Calu3 (cell line): ENCODE measurements around the gene C1QTNF5. TPM values are rescaled to one million over a fixed set of nuclear protein-coding genes. Genes with fewer than 3 reads are reported as not detected.

ENCODE experiments used
- BruUV-seq: library from RNA; stranded (reverse); fragments of 400-500 nt; replicated peaks from 2 replicates; lab custom pipeline; 2021; lab: Mats Ljungman, UMichigan
- CTCF ChIA-PET: fragments of 300-600 bp; sonication (Branson Sonifier 250); formaldehyde crosslinking; loops from one replicate; lab custom pipeline; 2022; ENCODE audit warnings: antibody characterized with exemption; lab: Charles Lee
- DNase-seq: peaks from one replicate; pipeline ENCODE4 v3.0.0; 2022
- H3K27ac Mint-ChIP-seq: one replicate; pipeline ENCODE4 v1.8.0; 2022; ENCODE audit warnings: mixed read lengths; ENCODE audit not compliant: unreplicated experiment
- H3K27me3 Mint-ChIP-seq: one replicate; pipeline ENCODE4 v1.8.0; 2022; ENCODE audit warnings: mixed read lengths; ENCODE audit not compliant: unreplicated experiment
- H3K36me3 Mint-ChIP-seq: one replicate; pipeline ENCODE4 v1.8.0; 2022; ENCODE audit warnings: mild to moderate bottlenecking, moderate library complexity, mixed read lengths; ENCODE audit not compliant: insufficient read depth, unreplicated experiment
- H3K4me1 Mint-ChIP-seq: one replicate; pipeline ENCODE4 v1.8.0; 2022; ENCODE audit warnings: mild to moderate bottlenecking, low read depth, mixed read lengths; ENCODE audit not compliant: unreplicated experiment
- H3K4me3 Mint-ChIP-seq: one replicate; pipeline ENCODE4 v1.8.0; 2022; ENCODE audit warnings: mild to moderate bottlenecking, low read depth, moderate library complexity, mixed read lengths; ENCODE audit not compliant: unreplicated experiment
- H3K9me3 Mint-ChIP-seq: one replicate; pipeline ENCODE4 v1.8.0; 2022; ENCODE audit warnings: low read depth, mixed read lengths; ENCODE audit not compliant: unreplicated experiment
- CTCF ChIP-seq: fragments of 200-600 bp; IDR thresholded peaks from one replicate; pipeline ENCODE4 v1.8.0; 2022; ENCODE audit warnings: antibody characterized with exemption; ENCODE audit not compliant: unreplicated experiment
- intact Hi-C: fragments of 100-400 bp; cut with micrococcal nuclease; formaldehyde crosslinking; loops from one replicate; pipeline ENCODE4 v1.10.0; 2022; ENCODE audit not compliant: unreplicated experiment
- total RNA-seq: library from RNA; stranded (reverse); gene quantifications from 2 replicates; pipeline ENCODE4 v1.2.3, GENCODE V29; 2022

The C1QTNF5 gene
- total RNA-seq, 1 experiment from 2014 or later: not detected

DNA sequence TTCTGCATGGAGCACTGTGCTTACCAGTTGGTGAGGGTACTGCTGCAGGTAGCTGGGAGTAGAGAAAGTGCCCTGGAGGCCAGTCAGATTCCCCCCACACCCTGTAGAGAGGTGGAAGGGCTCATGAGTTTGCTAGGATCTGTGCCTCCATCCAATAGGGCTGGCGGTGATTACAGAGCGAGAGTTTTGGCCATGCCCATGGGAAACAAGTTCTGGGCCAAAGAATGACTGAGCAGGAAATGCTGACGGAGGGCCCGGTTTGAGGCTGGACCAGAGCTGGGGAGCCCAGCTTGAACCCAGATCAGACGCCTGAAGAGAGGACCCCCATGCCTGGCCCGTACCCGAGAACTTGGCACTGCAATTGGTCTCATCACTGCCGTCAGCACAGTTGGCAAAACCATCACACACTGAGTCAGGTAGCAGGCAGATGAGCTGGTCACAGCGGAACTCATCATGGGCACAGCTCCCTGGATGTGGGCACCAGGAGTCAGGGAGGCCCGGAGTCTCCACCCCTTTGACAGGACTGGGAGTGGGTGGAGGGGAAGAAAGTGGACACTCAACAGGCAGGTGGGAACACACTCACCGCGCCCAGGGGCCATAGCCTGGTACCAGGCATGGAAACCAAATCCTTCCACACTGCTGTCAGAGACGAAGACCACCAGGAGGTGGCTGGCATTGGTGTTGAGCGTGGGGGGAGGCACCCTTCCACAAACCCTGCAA is 3.8 kb upstream of the C1QTNF5 start:
- Mint-ChIP-seq H3K4me3 (no peak overlapping the region), H3K4me1 (peaks cover 8% of the 10 kb centered on the region), H3K27ac (no peak overlapping the region), H3K27me3 (peaks cover 74% of the 10 kb centered on the region), H3K36me3 (peaks cover 4% of the 10 kb centered on the region), H3K9me3 (no peaks in the 10 kb centered on the region)
- BruUV-seq: no TSS peak
- TF ChIP-seq CTCF: no peak
- CTCF ChIA-PET: no interaction called here
- intact Hi-C loops: no loop called here
- DNase-seq: no peak

- Mint-ChIP-seq H3K4me1 (peaks cover 8% of the 10 kb centered on the region), H3K36me3 (peaks cover 8% of the 10 kb centered on the region), H3K9me3 (no peaks in the 10 kb centered on the region), H3K27me3 (peaks cover 74% of the 10 kb centered on the region), H3K27ac (no peak overlapping the region), H3K4me3 (no peak overlapping the region)
- TF ChIP-seq CTCF: no peak
- DNase-seq: no peak
- intact Hi-C loops: no loop called here
- CTCF ChIA-PET: interaction anchor here (0.6 kb wide), 1 partner anchor 242 kb away, joined by 3 read pairs; the partner anchor contains the start of gene DPAGT1
- BruUV-seq: no TSS peak
Observed at GRCh38 chr11:119343726-119344125, 3.0 kb upstream of the C1QTNF5 start.

GRCh38 chr11:119342362-119343130 is 1.9 kb upstream of the C1QTNF5 start:
- no peak for TF ChIP-seq CTCF
- peaks cover 10% of the 10 kb centered on the region for H3K36me3 Mint-ChIP-seq
- no peak for DNase-seq
- H3K9me3 Mint-ChIP-seq: no peaks in the 10 kb centered on the region
- no peak overlapping the region for H3K4me3 Mint-ChIP-seq
- H3K27ac Mint-ChIP-seq: no peak overlapping the region
- intact Hi-C loops: no loop called here
- H3K27me3 Mint-ChIP-seq: peaks cover 69% of the 10 kb centered on the region
- H3K4me1 Mint-ChIP-seq: peaks cover 8% of the 10 kb centered on the region
- CTCF ChIA-PET: no interaction called here
- no TSS peak for BruUV-seq

GRCh38 chr11:119342023-119342300 is 1.3 kb upstream of the C1QTNF5 start:
- no peak for DNase-seq
- CTCF ChIA-PET: no interaction called here
- Mint-ChIP-seq H3K4me1 (peaks cover 8% of the 10 kb centered on the region), H3K27me3 (peaks cover 63% of the 10 kb centered on the region), H3K9me3 (no peaks in the 10 kb centered on the region), H3K4me3 (no peak overlapping the region), H3K27ac (no peak overlapping the region), H3K36me3 (peaks cover 10% of the 10 kb centered on the region)
- intact Hi-C loops: no loop called here
- no TSS peak for BruUV-seq
- TF ChIP-seq CTCF: no peak
